Measurements from ENCODE around the gene UBTF.

Gene UBTF

DNA sequence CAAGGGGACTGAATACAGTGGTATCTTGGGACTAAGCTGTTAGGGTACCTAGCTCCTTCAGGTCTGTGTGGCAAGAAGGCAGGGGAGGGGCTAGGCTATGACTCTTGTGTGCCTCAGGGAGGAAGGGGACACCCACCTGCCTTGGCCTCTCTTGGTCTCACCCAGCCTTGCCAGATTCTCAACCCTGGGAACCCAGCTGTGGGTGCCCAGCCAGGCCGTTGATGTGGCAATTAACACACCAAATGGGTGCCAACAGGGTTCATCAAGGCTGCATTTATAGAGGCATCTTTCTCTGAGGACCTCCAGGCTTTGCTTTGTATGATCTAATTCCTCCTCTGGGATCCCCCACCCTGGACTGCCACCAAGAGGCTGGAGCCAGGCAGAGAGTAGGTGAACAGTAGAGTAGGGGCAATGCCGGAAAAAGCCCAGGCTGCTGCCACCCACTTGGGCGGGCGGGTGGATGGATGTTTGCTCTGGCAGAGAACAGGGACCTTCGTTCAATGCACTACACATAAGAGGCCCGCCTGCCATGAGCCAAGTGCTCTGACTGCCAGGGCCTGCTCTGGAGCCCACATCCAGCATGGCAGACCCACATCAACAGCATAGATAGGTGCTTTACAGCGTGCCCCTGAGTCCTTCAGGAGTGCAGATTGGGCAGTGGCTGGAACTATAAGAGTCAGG, 52.2 kb downstream of the UBTF start:
- DNase-seq, result no peak

- DNase-seq, result no peak
These were observed 55.0 kb downstream of the UBTF start for GRCh38 chr17:44164476-44164875.

DNA sequence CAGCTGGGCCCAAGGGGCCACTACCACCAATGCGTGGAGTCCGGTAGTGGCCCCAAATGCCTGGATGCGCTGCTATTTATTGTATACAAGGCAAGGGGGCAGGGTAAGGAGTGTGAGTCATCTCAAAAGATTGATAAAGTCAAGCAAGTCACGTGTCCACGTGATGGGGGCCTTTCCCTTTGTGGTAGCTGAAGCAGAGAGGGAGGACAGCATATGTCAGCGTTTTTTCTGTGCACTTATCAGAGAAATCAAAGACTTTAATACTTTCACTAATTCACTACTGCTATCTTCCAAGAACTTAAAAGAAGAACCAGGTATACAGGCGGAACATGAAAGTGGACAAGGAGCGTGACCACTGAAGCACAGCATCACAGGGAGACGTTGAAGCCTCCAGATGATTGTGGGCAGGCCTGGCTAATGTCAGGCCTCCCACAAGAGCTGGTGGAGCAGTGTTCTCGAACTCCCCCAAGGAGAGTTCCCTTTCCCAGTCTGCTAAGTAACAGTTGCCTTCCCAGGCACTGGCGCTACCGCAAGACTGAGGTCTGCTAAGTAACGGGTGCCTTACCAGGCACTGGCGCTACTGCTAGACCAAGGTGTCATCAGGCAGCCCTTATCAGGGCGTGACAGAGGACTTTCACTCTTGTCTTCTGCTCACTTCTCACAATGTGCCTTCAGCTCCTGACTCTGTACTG, 59.8 kb downstream of the UBTF start:
- DNase-seq, result no peak

- DNase-seq, result no peak
These were observed 64.0 kb downstream of the UBTF start for GRCh38 chr17:44155488-44155887.
